Peyer's patch (tissue), 4 donors: ENCODE measurements around the gene KCTD19.

Experiments
- CTCF ChIP-seq, 6 experiments: fragments of 450-650 bp in 4 of 6; fragments of 200-600 bp in 2 of 6; sonication (generic) in 1 of 6; IDR thresholded peaks; one replicate each; pipeline ENCODE4 v1.5.1; 2017 to 2019; ENCODE audit warnings: antibody characterized with exemption in 6 of 6, mild to moderate bottlenecking in 3 of 6, moderate library complexity in 1 of 6
- POLR2A ChIP-seq, 2 donors: fragments of 450-650 bp; IDR thresholded peaks; one replicate each; pipeline ENCODE4 v1.5.1; 2017; ENCODE audit warnings: antibody characterized with exemption in 2 of 2, mild to moderate bottlenecking in 2 of 2, moderate library complexity in 2 of 2

GRCh38 chr16:67270931-67271338 is 55.6 kb downstream of the KCTD19 start:
- no peak for TF ChIP-seq CTCF (IDR thresholded peaks at IDR 0.05)
- TF ChIP-seq POLR2A (IDR thresholded peaks at IDR 0.05), result no peak
